HPDE6-E6E7 (cell line): ENCODE measurements around the gene AKAP6.

Experiments used
- DNase-seq: peaks from one replicate; pipeline ENCODE4 v3.0.0; 2011; ENCODE audit warnings: missing footprints; ENCODE audit errors: extremely low spot score

The AKAP6 gene

GRCh38 chr14:32707742-32708500 lies 378.8 kb downstream of the AKAP6 start:
- DNase-seq: no peak

DNA sequence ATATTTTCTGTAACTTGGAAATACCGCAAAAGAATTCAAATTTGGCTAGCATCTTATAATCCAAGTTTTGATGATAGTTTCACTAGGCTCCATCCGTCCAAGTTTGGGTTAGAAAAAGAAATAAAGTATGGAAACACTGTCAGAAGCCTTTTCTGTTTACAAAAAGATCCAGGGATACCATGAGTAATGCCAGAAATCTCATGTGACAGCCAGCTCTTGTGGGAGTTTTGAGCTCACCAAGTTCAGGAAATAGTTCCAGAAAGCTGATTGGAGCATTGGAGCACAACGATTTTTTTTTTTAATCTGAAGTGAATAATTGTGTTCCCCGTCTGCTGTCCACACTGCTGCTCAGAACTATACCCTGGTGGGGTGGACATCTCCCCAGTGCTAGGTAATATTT lies 379.9 kb downstream of the AKAP6 start:
- no peak for DNase-seq

- no peak for DNase-seq
These were observed 381.2 kb downstream of the AKAP6 start for GRCh38 chr14:32710231-32710671.

DNA sequence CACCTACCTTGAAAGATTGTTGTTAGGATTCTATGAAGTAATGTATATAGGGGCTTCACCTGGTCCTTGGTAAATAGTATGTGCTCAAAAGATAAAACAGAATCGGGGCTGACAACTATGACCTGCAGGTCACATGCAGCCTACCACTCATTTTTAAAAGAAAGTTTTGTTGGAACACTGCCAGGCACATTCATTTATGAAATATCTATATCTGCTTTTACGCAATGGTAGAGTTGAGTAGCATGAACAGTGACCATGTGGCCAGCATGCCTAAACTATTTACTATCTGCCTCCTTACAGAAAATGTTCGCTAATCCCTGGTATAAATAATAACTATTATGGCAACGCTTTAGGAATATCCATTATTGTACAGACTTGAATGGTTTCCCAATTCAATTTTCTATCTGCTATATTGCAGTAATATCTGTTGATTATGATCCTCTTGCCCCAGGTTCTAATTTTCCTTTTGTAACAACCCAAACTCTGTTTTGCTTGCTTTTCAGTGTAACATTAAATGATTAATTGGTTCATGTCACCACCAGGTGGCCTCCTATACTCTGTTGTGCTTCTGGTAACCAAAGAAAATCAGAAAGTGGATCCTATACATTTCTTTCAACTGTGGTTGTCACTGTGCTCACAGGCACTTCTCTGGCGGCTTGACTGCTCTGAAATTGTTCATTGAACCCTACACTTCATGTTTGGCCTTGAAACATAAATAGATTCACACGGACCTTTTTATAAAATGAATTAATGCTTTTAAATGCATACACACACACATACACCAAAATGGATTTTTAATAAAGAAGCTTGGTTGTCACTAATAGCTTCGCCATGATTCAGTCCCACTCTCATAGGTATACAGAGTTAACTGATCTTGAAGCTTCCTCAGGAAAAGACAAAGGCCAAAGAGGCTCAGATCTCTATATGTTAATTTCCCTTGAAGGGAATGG lies 381.9 kb downstream of the AKAP6 start:
- peak; percentile 20 for DNase-seq

DNA sequence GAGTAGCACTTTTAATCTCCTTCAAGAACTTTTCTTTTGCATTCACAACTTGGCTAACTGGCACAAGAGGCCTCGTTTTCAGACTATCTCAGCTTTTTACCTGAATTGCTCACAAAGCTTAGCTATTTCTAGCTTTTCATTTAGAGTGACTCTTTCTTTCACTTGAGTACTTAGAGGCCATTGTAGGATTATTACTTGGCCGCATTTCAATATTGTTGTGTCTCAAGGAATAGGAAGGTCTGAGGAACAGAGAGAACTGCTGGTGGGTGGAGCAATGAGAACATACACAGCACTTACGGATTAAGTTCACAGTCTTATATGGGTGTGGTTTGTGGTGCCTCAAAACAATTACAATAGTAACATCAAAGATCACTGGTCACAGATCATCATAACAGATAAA lies 384.8 kb downstream of the AKAP6 start:
- no peak for DNase-seq

DNA sequence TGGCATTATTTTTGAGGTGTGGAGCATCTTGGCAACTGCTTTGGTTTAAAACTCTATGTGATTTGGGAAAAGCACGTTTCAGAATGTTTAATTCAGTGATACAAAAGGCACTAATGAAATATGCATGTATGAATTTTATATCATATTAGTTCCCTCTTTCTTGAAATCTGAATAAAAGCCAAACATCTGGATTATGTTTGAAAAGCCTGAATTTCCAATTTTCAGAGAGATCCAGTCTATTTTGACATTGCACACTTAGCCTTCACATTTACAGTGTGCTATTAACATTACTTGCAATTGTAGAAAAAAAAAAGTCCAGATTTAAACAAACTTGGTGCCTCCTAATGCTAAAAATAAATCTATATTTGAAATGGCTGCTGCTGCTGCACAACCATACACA lies 390.5 kb downstream of the AKAP6 start:
- no peak for DNase-seq

- no peak for DNase-seq
These were observed 391.8 kb downstream of the AKAP6 start for GRCh38 chr14:32720927-32721326.

- DNase-seq: no peak
These were observed 393.6 kb downstream of the AKAP6 start for GRCh38 chr14:32722631-32723183.

DNA sequence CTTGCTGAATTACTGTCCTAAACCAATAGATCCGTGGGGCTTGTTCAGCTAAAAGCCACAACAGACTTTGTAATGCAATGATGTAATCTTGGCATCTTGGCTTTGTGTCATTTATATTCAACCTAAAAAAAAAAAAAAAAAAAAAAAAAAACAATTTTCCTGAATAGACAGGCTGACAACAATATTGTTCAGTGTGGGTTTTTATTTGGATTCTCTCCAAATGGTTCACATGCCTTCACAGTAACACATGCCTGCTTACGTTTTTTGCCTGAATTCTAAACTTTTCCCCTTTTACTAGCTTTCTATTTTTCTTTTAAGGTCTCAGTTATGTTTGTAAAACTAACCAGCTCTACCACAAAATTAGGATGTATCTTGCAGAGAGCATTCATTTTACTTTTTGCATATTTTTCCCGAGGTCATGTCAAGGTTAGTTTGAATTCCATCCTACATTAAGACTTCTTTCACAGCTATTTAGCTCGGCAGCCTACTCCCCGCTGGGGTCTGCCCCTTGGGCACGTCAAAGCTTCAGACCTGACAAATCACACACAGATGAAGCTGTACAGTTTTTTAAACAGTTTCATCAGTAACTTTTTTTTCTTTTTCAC lies 395.9 kb downstream of the AKAP6 start:
- no peak for DNase-seq

- DNase-seq: no peak
These were observed 397.4 kb downstream of the AKAP6 start for GRCh38 chr14:32726516-32726915.

DNA sequence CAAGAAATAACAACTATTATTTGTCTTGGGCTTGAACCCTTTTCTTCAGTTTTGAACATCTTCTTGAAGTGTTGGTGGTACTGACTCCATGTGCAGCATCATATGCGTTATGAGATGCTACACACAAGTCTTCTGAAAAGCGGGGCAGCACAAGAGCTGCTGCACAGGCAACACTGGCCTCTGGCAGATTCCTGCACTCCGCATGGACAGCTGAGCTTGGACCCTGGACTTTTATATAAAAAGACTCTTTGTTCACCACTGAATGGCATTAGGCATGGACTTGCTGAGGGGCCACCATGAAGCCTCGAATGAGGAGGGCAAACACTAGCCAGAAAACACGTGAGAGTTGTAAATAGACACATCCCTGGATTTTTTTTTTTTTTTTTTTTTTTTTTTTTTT lies 398.7 kb downstream of the AKAP6 start:
- DNase-seq: no peak

DNA sequence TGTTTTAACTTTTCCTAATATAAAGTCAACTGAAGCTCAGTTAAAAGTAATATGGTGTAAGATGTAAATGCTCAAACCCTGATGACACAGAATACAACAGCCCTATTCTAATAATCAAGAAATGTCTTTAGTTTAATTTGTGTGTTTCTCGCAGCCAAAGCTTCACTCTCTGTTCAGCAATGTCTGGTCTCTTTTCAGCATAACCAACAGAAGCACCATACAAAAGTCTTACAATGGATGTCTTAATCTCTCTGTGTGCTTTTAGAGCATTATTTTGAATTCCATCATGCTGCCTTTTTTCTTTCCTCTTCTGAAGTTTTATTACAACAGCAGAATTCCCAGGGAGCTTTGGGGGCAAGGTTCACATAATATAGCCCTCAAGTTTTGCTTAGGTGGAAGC lies 399.4 kb downstream of the AKAP6 start:
- DNase-seq: no peak

DNA sequence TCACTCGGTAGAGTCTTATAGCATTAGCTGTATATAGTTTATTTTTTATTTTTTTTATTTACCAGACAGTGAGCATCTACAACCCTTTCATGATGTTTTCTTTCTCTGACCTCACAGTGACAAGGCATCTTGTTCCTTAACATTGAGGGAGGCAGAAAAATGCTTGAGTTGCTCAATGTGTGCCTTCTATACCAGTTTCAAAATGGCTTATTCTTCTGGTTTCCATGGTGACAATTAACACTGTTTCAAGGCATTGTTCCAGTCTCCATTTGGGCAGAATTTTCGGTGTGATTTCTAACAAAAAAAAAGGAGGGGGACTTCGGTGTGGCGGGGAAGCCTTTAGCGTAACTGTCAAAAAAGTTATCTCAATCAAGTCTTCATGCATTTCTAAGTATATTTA lies 399.9 kb downstream of the AKAP6 start:
- DNase-seq: no peak

DNA sequence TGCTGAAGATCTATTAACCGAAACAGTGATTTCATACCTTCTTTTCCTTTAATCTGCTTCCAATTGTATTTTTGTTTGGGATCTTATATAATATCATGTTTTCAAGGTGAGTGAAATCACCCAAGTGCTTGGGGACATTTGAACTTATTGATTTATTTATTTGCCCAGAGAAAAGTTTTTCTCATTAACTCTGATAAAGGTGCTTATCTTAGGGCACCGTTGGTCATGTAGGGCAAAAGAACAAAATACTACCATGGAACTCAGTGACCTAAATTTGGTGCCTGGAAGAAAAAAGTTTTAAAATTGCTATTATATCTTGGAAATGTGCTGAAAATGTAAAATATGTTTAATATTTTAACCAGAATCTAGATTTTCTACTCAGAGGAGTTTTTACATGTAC lies 402.2 kb downstream of the AKAP6 start:
- no peak for DNase-seq

DNA sequence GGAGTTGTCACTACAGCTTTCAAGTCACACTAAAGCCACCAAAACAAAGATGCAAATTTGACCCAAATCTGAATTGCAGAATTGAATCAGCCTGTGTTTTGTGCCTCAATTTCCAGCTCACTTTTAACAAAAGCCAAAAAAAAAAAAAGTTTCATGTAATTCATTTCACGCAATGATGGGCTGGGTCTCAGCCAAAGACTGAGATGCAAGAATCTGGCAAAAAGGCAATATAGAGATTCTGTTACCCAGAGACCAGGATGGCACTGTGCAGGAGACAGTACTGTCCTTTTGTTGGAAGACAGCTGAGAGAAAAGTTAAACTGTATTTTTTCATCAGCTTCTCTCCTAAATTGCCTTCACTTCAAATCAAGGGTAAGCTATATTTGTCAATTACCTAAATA lies 403.9 kb downstream of the AKAP6 start:
- no peak for DNase-seq

GRCh38 chr14:32734261-32734660 lies 405.2 kb downstream of the AKAP6 start:
- no peak for DNase-seq

DNA sequence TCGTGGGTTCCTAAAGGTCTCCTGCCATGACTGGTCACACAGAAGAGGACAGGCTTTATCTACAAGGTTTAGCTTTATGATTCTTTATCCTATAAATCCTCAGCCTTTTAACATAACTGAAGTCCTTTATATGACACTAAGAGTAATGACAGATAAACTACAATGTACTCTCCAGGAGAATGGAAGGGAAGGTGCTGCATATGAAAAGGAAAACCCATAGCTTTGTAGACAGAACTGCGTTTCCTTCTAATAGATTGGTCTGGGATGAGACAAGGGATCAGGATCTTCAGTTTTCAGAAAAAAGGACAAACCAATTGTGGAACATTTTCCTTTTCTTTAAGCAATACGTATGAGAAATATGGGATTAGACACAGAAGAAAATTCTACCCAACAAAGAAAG lies 408.5 kb downstream of the AKAP6 start:
- DNase-seq: no peak

DNA sequence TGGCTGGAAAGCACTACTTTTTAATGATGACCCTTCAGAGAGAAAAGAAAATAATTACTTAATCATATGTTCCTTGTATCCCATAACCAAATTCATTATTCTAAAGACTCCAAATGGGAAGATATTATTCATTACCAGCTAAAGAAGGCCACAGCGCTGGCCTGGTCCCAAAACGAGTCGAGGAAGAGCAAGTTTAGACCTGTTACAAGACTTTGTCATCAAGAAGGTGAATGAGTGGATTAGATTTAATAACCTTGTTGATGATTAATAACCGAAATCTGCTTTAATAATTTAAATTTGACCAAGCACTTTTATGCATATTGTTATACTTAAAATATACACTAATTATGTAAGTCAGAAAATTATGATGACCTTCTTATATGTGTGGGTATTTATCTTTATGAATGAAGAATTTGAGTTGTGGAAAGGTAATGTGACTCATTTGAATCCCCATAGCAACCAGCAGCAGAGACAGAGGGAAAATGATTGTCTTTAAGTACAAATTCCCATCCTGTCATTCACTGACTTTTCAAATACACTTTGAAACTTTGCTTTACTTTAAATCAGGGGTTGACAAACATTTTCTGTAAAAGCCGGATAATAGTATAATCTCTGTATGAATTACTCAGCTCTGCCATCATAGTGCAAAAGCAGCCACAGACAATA lies 409.2 kb downstream of the AKAP6 start:
- DNase-seq: peak; percentile 25

DNA sequence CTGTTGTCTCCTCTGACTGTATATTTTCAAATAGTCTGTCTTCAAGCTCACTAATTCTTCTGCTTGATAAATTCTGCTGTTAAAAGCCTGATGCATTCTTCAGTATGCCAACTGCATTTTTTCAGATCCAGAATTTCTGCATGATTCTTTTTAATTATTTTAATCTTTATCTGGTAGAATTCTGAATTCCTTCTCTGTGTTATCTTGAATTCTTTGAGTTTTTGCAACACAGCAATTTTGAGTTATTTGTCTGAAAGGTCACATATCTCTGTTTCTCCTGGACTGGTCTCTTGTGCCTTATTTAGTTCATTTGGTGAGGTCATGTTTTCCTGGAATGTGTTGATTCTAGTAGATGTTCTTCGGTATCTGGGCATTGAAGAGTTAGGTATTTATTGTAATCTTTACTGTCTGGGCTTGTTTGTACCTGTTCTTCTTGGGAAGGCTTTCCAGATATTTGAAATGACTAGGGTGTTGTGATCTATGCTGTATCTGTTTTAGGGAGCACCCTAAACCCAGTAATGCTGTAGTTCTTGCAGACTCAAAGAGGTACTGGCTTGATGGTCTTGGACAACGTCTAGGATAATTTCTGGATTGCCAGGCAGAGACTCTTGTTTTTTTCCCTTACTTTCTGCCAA lies 415.8 kb downstream of the AKAP6 start:
- no peak for DNase-seq

GRCh38 chr14:32754209-32754608 lies 425.1 kb downstream of the AKAP6 start:
- DNase-seq: no peak

- no peak for DNase-seq
These were observed 427.1 kb downstream of the AKAP6 start for GRCh38 chr14:32756173-32756572.
